ENCODE data around the gene SURF4.

Gene SURF4

GRCh38 chr9:133375724-133376654 lies at the start of gene SURF4, which contains the start of gene STKLD1:
Gene SURF4 (minus strand): TSS chr9:133376060. CDS start chr9:133375969, 91 bp downstream.
Gene STKLD1 (plus strand): TSS chr9:133376366. CDS start chr9:133376474, 108 bp downstream.
- peak; percentile 90 for DNase-seq

GRCh38 chr9:133425049-133425632 lies 49.3 kb upstream of the SURF4 start:
- DNase-seq: no peak

GRCh38 chr9:133424187-133424586 lies 48.3 kb upstream of the SURF4 start:
- no peak for DNase-seq

- DNase-seq: no peak
These were observed 47.4 kb upstream of the SURF4 start for GRCh38 chr9:133423216-133423615.

- no peak for DNase-seq
These were observed 46.0 kb upstream of the SURF4 start, which contains the start of gene ADAMTS13 for GRCh38 chr9:133421615-133422542. Gene ADAMTS13 (plus strand): TSS chr9:133422367. CDS start chr9:133422444, 77 bp downstream.

GRCh38 chr9:133420392-133420827 lies 44.5 kb upstream of the SURF4 start:
- no peak for DNase-seq

GRCh38 chr9:133419005-133419404 lies 43.1 kb upstream of the SURF4 start:
- no peak for DNase-seq

GRCh38 chr9:133417541-133418461 lies 41.9 kb upstream of the SURF4 start, which contains the start of gene REXO4:
Gene REXO4 (minus strand): TSS chr9:133418010. CDS start chr9:133417844, 166 bp downstream.
- peak; percentile 73 for DNase-seq

GRCh38 chr9:133415170-133415569 lies 39.3 kb upstream of the SURF4 start:
- no peak for DNase-seq

- no peak for DNase-seq
These were observed 32.2 kb upstream of the SURF4 start for GRCh38 chr9:133408042-133408441.

- peak; percentile 33 for DNase-seq
These were observed 30.8 kb upstream of the SURF4 start for GRCh38 chr9:133406480-133407307.

- DNase-seq: no peak
These were observed 29.9 kb upstream of the SURF4 start for GRCh38 chr9:133405508-133406438.

- DNase-seq: no peak
These were observed 28.7 kb upstream of the SURF4 start for GRCh38 chr9:133404454-133405002.

- DNase-seq: no peak
These were observed 28.1 kb upstream of the SURF4 start for GRCh38 chr9:133403766-133404453.

- DNase-seq: no peak
These were observed 26.8 kb upstream of the SURF4 start for GRCh38 chr9:133402689-133403088.

GRCh38 chr9:133401588-133401987 lies 25.7 kb upstream of the SURF4 start:
- no peak for DNase-seq

- DNase-seq: no peak
These were observed 24.4 kb upstream of the SURF4 start for GRCh38 chr9:133400292-133400691.

GRCh38 chr9:133397895-133398294 lies 22.0 kb upstream of the SURF4 start:
- no peak for DNase-seq

Data from KG1 (cell line).